ENCODE measurements around the gene PLEKHG5.

DNA sequence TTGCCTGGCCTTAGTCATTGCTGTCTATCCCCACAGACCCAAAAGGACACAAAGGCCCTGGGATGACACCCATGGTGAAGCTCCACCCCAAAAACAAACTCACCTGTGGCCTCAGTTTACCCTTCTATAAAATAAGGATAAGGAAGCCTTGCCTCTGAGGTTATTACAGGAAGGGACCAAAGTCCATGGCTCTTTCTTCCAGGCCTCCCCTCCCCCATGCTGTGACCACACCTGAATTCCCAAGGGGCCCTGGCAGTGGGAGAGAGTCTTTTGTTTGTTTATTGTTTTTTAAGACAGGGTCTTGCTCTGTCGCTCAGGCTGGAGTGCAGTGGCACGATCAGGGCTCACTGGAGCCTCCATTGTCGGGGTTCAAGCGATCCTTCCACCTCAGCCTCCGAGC is 15.0 kb downstream of the PLEKHG5 start:
- TF ChIP-seq, protein P1, sequence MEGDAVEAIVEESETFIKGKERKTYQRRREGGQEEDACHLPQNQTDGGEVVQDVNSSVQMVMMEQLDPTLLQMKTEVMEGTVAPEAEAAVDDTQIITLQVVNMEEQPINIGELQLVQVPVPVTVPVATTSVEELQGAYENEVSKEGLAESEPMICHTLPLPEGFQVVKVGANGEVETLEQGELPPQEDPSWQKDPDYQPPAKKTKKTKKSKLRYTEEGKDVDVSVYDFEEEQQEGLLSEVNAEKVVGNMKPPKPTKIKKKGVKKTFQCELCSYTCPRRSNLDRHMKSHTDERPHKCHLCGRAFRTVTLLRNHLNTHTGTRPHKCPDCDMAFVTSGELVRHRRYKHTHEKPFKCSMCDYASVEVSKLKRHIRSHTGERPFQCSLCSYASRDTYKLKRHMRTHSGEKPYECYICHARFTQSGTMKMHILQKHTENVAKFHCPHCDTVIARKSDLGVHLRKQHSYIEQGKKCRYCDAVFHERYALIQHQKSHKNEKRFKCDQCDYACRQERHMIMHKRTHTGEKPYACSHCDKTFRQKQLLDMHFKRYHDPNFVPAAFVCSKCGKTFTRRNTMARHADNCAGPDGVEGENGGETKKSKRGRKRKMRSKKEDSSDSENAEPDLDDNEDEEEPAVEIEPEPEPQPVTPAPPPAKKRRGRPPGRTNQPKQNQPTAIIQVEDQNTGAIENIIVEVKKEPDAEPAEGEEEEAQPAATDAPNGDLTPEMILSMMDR (IDR thresholded peaks at IDR 0.05), result no peak
- TF ChIP-seq POLR2A (IDR thresholded peaks at IDR 0.05) (no peak), POLR2AphosphoS5 (IDR thresholded peaks at IDR 0.05) (no peak)
